ENCODE measurements around the gene SLAMF1.

DNA sequence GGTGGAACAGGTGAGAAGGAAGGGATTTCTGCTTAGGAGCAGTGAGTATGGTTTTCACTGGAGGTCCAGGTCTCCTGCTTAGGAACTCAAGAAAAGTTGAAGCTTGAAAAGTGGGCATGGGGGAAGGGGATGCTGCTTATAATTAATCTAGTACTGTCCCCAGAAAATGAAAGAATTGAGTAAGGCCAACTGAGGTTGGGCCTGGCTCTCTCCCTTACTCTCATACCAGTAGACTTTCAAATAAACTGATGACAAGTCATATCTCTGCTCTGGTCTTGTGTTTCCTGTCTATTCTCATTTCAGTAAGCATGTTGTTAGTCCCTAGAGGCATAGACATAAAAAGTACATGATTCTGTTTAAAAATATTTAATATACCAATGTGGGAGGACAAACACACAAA is 38.4 kb upstream of the SLAMF1 start:
- TF ChIP-seq, protein P1, sequence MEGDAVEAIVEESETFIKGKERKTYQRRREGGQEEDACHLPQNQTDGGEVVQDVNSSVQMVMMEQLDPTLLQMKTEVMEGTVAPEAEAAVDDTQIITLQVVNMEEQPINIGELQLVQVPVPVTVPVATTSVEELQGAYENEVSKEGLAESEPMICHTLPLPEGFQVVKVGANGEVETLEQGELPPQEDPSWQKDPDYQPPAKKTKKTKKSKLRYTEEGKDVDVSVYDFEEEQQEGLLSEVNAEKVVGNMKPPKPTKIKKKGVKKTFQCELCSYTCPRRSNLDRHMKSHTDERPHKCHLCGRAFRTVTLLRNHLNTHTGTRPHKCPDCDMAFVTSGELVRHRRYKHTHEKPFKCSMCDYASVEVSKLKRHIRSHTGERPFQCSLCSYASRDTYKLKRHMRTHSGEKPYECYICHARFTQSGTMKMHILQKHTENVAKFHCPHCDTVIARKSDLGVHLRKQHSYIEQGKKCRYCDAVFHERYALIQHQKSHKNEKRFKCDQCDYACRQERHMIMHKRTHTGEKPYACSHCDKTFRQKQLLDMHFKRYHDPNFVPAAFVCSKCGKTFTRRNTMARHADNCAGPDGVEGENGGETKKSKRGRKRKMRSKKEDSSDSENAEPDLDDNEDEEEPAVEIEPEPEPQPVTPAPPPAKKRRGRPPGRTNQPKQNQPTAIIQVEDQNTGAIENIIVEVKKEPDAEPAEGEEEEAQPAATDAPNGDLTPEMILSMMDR (IDR thresholded peaks at IDR 0.05) = no peak
- no peak for TF ChIP-seq POLR2A (IDR thresholded peaks at IDR 0.05)

Measured in body of pancreas (tissue), 4 donors.